SK-N-SH (cell line): Measurements from ENCODE around the gene GRAMD2B. TPM values are rescaled to one million over a fixed set of nuclear protein-coding genes. Genes with fewer than 3 reads are reported as not detected.

Source experiments
- CTCF ChIA-PET: fragments of 300-600, 350-600 bp; formaldehyde crosslinking; extraction: SDS; loops from one replicate; lab custom pipeline; 2021; lab: Yijun Ruan, JAX
- POLR2A ChIA-PET: fragments of 350-600 bp; sonication (Branson Sonifier 250); formaldehyde crosslinking; extraction: SDS; loops from one replicate; lab custom pipeline; 2020; ENCODE audit warnings: antibody characterized with exemption, inconsistent platforms; lab: Yijun Ruan, JAX
- DNase-seq: peaks from one replicate; pipeline ENCODE4 v3.0.0; 2012
- H2AFZ ChIP-seq: fragments of 200-600 bp; sonication (generic); 2 replicates; pipeline ENCODE4 v1.8.1; 2016; ENCODE audit warnings: antibody characterized with exemption, mild to moderate bottlenecking, low read depth
- H3F3A ChIP-seq: fragments of 200-600 bp; sonication (generic); replicated peaks from 2 replicates; pipeline ENCODE3; 2016; ENCODE audit warnings: antibody characterized with exemption, mild to moderate bottlenecking; ENCODE audit not compliant: insufficient read depth
- H3K27ac ChIP-seq, 2 experiments: fragments of 200-500 bp in 1 of 2; fragments of 200-600 bp in 1 of 2; sonication (Bioruptor generic) in 1 of 2; sonication (generic), shearing (Covaris generic) in 1 of 2; 2 replicates each; pipeline versions ENCODE4 v1.5.1 to v1.6.1; 2014 to 2016; ENCODE audit warnings: low read depth in 2 of 2, inconsistent platforms in 1 of 2, low read length in 1 of 2, mild to moderate bottlenecking in 1 of 2, mixed read lengths in 1 of 2
- H3K27me3 ChIP-seq: fragments of 200-600 bp; sonication (generic), shearing (Covaris generic); 2 replicates; pipeline ENCODE4 v1.6.1; 2016; ENCODE audit warnings: mixed run types; ENCODE audit not compliant: insufficient read depth
- H3K36me3 ChIP-seq, 2 experiments: fragments of 200-500 bp in 1 of 2; fragments of 200-600 bp in 1 of 2; sonication (Bioruptor generic) in 1 of 2; sonication (generic) in 1 of 2; replicated peaks in 1 of 2; 2 replicates each; pipeline versions ENCODE3 to v1.5.1; 2014 to 2016; ENCODE audit warnings: low read length in 1 of 2, mild to moderate bottlenecking in 1 of 2; ENCODE audit not compliant: insufficient read depth in 2 of 2, control insufficient read depth in 1 of 2
- H3K4me1 ChIP-seq, 2 experiments: fragments of 200-500 bp in 1 of 2; fragments of 200-600 bp in 1 of 2; sonication (Bioruptor generic) in 1 of 2; sonication (generic), shearing (Covaris generic) in 1 of 2; 2 replicates each; pipeline versions ENCODE4 v1.5.1 to v1.6.1; 2014 to 2016; ENCODE audit warnings: low read depth in 1 of 2, low read length in 1 of 2, mixed run types in 1 of 2; ENCODE audit not compliant: insufficient read depth in 2 of 2, control insufficient read depth in 1 of 2
- H3K4me2 ChIP-seq: fragments of 200-600 bp; sonication (generic), shearing (Covaris generic); 2 replicates; pipeline ENCODE4 v1.6.1; 2017; ENCODE audit warnings: mixed run types
- H3K4me3 ChIP-seq, 2 experiments: fragments of 200-500 bp in 1 of 2; fragments of 200-600 bp in 1 of 2; sonication (Bioruptor generic) in 1 of 2; sonication (generic), shearing (Covaris generic) in 1 of 2; 2 replicates each; pipeline versions ENCODE4 v1.5.1 to v1.8.1; 2014 to 2016; ENCODE audit warnings: low read depth in 2 of 2, inconsistent platforms in 1 of 2, low read length in 1 of 2, mild to moderate bottlenecking in 1 of 2, mixed read lengths in 1 of 2, moderate library complexity in 1 of 2
- H3K79me2 ChIP-seq: fragments of 200-600 bp; sonication (generic); 2 replicates; pipeline ENCODE4 v1.8.1; 2017; ENCODE audit warnings: mild to moderate bottlenecking; ENCODE audit not compliant: insufficient read depth
- H3K9ac ChIP-seq: fragments of 200-600 bp; sonication (generic); 2 replicates; pipeline ENCODE4 v1.6.1; 2017; ENCODE audit warnings: mixed run types
- H3K9me2 ChIP-seq: fragments of 200-600 bp; sonication (generic); 2 replicates; pipeline ENCODE4 v1.6.1; 2017; ENCODE audit warnings: mixed run types
- H3K9me3 ChIP-seq: fragments of 200-600 bp; sonication (generic); 2 replicates; pipeline ENCODE4 v1.6.1; 2017; ENCODE audit warnings: mixed run types, mild to moderate bottlenecking, moderate library complexity
- H4K20me1 ChIP-seq: fragments of 200-600 bp; sonication (generic); 2 replicates; pipeline ENCODE4 v1.6.1; 2017; ENCODE audit warnings: mild to moderate bottlenecking, mixed run types; ENCODE audit not compliant: insufficient read depth
- CHD2 ChIP-seq: fragments of 150-350 bp; IDR thresholded peaks from 2 replicates; pipeline ENCODE4 v1.6.1; 2018; ENCODE audit warnings: low read length; ENCODE audit not compliant: partially characterized antibody
- ELF1 ChIP-seq: IDR thresholded peaks from 2 replicates; pipeline ENCODE4 v1.4.0; 2012
- EP300 ChIP-seq, 2 experiments: IDR thresholded peaks; 2 replicates each; pipeline versions ENCODE4 v1.4.0 to v1.6.1; 2012; ENCODE audit warnings: borderline replicate concordance in 1 of 2, low read depth in 1 of 2, low read length in 1 of 2
- EZH2phosphoT487 ChIP-seq: fragments of 200-600 bp; sonication (generic); IDR thresholded peaks from 2 replicates; pipeline ENCODE4 v1.6.1; 2017; ENCODE audit warnings: low read depth, mixed run types, mild to moderate bottlenecking, antibody characterized with exemption, moderate library complexity, borderline replicate concordance
- FOXJ3 ChIP-seq: sonication (generic); formaldehyde crosslinking; IDR thresholded peaks from 2 replicates; pipeline ENCODE4 v1.5.1; 2020; ENCODE audit warnings: mild to moderate bottlenecking, missing genetic modification reagents
- GABPA ChIP-seq: IDR thresholded peaks from 2 replicates; pipeline ENCODE4 v1.4.0; 2012; ENCODE audit warnings: low read depth, mild to moderate bottlenecking
- GATA2 ChIP-seq: sonication (generic); formaldehyde crosslinking; IDR thresholded peaks from 2 replicates; pipeline ENCODE4 v1.5.0; 2020; ENCODE audit warnings: mild to moderate bottlenecking, missing genetic modification reagents
- NFIC ChIP-seq: IDR thresholded peaks from 2 replicates; pipeline ENCODE4 v1.4.0; 2012; ENCODE audit warnings: borderline replicate concordance
- POLR2AphosphoS5 ChIP-seq: IDR thresholded peaks from 2 replicates; pipeline ENCODE4 v1.6.1; 2012; ENCODE audit warnings: low read depth, low read length
- RAD21 ChIP-seq: IDR thresholded peaks from 2 replicates; pipeline ENCODE4 v1.6.1; 2012; ENCODE audit warnings: mild to moderate bottlenecking, low read length
- RCOR1 ChIP-seq: fragments of 150-350 bp; IDR thresholded peaks from 2 replicates; pipeline ENCODE4 v1.6.1; 2017; ENCODE audit warnings: antibody characterized with exemption, low read length
- RFX5 ChIP-seq: IDR thresholded peaks from 2 replicates; pipeline ENCODE4 v1.6.1; 2012; ENCODE audit warnings: mild to moderate bottlenecking, improper control_type of control experiment, low read length
- SMC3 ChIP-seq: IDR thresholded peaks from 2 replicates; pipeline ENCODE4 v1.6.1; 2012; ENCODE audit warnings: low read depth, low read length, improper control_type of control experiment
- TCF12 ChIP-seq: IDR thresholded peaks from 2 replicates; pipeline ENCODE4 v1.4.0; 2012
- TEAD4 ChIP-seq: IDR thresholded peaks from 2 replicates; pipeline ENCODE4 v1.4.0; 2012; ENCODE audit warnings: mild to moderate bottlenecking, borderline replicate concordance; ENCODE audit not compliant: insufficient read depth
- WGBS: methylation state at CpG from one replicate; pipeline ENCODE4 v1.1.6; 2017; ENCODE audit warnings: low lambda C conversion rate; 5-methylcytosine and 5-hydroxymethylcytosine counted together
- polyA plus RNA-seq, 3 experiments: library from polyadenylated mRNA; depleted of rRNA; stranded (reverse); fragments of >200 nt; gene quantifications; 2 replicates each; pipeline ENCODE4 v1.2.3, GENCODE V29; 2012
- TF ChIP-seq, protein P1 (sequence below): IDR thresholded peaks from 2 replicates; pipeline ENCODE4 v1.6.1; 2012; ENCODE audit warnings: mild to moderate bottlenecking, low read depth, low read length, moderate library complexity
- TF ChIP-seq, protein P2 (sequence below): IDR thresholded peaks from 2 replicates; pipeline ENCODE4 v1.4.0; 2012; ENCODE audit warnings: low read depth
- TF ChIP-seq, protein P3 (sequence below): fragments of 200-600 bp; sonication (generic); IDR thresholded peaks from 2 replicates; pipeline ENCODE4 v1.6.1; 2017; ENCODE audit warnings: antibody characterized with exemption, mild to moderate bottlenecking, moderate library complexity

The GRAMD2B gene
- polyA plus RNA-seq, 1 of the 3 experiments (the other 2 are of a cell fraction) = 16.0 TPM

DNA sequence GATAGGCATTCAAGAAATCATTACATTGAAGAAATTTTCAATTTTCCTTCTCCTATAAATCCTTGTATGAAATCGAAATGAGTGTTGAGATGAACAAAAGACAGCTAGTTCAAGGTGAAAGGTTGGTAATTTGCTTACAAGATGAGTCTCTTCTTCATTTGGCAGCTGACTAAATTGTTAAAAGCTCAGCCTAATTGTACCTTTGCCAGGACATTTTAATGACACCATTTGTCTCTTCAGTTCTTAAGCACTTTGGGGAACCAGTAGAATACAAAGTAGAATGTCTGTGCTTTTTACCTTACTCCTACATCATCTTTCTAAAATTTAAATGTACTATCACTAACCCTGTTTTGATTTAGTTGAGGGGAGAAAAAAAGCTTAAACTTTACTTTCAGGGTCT, 59.4 kb downstream of the GRAMD2B start (continued):
- TF ChIP-seq, protein P1, sequence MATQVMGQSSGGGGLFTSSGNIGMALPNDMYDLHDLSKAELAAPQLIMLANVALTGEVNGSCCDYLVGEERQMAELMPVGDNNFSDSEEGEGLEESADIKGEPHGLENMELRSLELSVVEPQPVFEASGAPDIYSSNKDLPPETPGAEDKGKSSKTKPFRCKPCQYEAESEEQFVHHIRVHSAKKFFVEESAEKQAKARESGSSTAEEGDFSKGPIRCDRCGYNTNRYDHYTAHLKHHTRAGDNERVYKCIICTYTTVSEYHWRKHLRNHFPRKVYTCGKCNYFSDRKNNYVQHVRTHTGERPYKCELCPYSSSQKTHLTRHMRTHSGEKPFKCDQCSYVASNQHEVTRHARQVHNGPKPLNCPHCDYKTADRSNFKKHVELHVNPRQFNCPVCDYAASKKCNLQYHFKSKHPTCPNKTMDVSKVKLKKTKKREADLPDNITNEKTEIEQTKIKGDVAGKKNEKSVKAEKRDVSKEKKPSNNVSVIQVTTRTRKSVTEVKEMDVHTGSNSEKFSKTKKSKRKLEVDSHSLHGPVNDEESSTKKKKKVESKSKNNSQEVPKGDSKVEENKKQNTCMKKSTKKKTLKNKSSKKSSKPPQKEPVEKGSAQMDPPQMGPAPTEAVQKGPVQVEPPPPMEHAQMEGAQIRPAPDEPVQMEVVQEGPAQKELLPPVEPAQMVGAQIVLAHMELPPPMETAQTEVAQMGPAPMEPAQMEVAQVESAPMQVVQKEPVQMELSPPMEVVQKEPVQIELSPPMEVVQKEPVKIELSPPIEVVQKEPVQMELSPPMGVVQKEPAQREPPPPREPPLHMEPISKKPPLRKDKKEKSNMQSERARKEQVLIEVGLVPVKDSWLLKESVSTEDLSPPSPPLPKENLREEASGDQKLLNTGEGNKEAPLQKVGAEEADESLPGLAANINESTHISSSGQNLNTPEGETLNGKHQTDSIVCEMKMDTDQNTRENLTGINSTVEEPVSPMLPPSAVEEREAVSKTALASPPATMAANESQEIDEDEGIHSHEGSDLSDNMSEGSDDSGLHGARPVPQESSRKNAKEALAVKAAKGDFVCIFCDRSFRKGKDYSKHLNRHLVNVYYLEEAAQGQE = no peak
- TF ChIP-seq, protein P2, sequence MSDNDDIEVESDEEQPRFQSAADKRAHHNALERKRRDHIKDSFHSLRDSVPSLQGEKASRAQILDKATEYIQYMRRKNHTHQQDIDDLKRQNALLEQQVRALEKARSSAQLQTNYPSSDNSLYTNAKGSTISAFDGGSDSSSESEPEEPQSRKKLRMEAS = no peak
- no peak for TF ChIP-seq TCF12
- TF ChIP-seq, protein P3, sequence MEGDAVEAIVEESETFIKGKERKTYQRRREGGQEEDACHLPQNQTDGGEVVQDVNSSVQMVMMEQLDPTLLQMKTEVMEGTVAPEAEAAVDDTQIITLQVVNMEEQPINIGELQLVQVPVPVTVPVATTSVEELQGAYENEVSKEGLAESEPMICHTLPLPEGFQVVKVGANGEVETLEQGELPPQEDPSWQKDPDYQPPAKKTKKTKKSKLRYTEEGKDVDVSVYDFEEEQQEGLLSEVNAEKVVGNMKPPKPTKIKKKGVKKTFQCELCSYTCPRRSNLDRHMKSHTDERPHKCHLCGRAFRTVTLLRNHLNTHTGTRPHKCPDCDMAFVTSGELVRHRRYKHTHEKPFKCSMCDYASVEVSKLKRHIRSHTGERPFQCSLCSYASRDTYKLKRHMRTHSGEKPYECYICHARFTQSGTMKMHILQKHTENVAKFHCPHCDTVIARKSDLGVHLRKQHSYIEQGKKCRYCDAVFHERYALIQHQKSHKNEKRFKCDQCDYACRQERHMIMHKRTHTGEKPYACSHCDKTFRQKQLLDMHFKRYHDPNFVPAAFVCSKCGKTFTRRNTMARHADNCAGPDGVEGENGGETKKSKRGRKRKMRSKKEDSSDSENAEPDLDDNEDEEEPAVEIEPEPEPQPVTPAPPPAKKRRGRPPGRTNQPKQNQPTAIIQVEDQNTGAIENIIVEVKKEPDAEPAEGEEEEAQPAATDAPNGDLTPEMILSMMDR = no peak
- TF ChIP-seq NFIC = no peak
- no peak for TF ChIP-seq SMC3

DNA sequence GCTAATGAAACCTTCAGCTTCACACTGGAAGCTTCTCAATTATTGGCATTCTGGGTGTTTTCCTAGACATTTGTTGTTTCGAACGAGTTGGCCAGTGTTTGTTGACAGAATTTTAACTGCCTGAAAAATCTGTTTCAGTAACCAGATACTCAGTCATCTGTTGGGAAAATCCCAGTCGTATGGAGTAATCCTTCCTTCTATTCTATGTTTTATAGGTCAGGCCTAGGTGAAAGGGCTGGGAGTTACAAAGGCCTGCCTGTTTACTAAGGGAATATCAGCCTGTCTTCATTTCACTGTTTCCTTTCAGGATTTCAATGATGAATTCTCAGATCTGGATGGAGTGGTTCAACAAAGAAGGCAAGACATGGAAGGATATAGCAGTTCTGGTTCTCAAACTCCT, 59.9 kb downstream of the GRAMD2B start:
- H3K27ac ChIP-seq = no peak overlapping the region
- ChIA-PET POLR2A (no interaction called here), CTCF (interaction anchor here (1.1 kb wide), 1 partner anchor 17 kb away, joined by 4 read pairs; no protein-coding TSS in a partner anchor)

DNA sequence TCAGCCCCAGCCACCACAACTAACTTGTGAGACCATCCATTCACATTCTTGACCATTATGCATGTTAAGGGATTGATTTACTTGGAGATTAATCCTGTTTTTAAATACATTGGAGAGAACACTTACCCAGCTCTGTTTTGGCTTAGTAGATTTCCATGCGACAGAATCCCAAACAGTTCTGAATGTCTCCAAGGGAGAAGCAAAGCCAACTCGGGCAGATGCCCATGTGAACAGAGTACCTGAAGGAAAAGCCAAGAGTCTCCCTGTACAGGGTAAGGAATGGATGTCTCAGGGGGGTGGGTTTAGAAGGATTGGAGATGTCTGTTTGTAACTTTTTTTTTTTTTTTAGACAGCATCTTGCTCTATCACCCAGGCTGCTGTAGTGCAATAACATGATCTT, 61.0 kb downstream of the GRAMD2B start:
- H3K79me2 ChIP-seq = peaks cover 3% of the 10 kb centered on the region; the same call in 1 of the 2 replicates
- POLR2A ChIA-PET = no interaction called here
- DNase-seq = no peak
- TF ChIP-seq, protein P3 = no peak
- no peak for TF ChIP-seq TEAD4
- TF ChIP-seq, protein P2 = no peak
- no peak for TF ChIP-seq POLR2AphosphoS5
- no peak for TF ChIP-seq RFX5
- TF ChIP-seq FOXJ3 = no peak
- TF ChIP-seq RCOR1 = no peak
- TF ChIP-seq SMC3 = no peak
- no peak for TF ChIP-seq EP300 (IDR thresholded peaks at IDR 0.05; ENCODE audit: borderline replicate concordance in 1 of 2, low read depth in 1 of 2, low read length in 1 of 2)
- no peak for TF ChIP-seq TCF12
- TF ChIP-seq RAD21 = no peak
- no peak for TF ChIP-seq GATA2 (CRISPR knock-in tag)
- TF ChIP-seq ELF1 = no peak
- TF ChIP-seq EZH2phosphoT487 = no peak
- TF ChIP-seq CHD2 = no peak

More for the DNA sequence above, 59.9 kb downstream of the GRAMD2B start:
- no peak for DNase-seq
- no peaks in the 10 kb centered on the region for H4K20me1 ChIP-seq
- H2AFZ ChIP-seq = peak overlapping the region; percentile 45
- no peaks in the 10 kb centered on the region for H3K9me3 ChIP-seq
- no peak overlapping the region for H3K9ac ChIP-seq
- H3F3A ChIP-seq = peaks cover under 1% of the 10 kb centered on the region
- H3K79me2 ChIP-seq = peaks cover 6% of the 10 kb centered on the region; the same call in 1 of the 2 replicates
- H3K27me3 ChIP-seq = no peaks in the 10 kb centered on the region
- no peak overlapping the region for H3K4me3 ChIP-seq
- 68% methylated on average over 3 of the region's 3 CpGs for WGBS
- 0 out of 4 replicates have a peak, but pooled peaks cover 0 to 4% of the 10 kb centered on the region in 2 experiments for H3K4me1 ChIP-seq
- TF ChIP-seq GABPA = no peak
- peak; percentile 11; the same call in 1 of the 2 replicates for TF ChIP-seq TCF12
- TF ChIP-seq, all 33 proteins: peak for 1
- no peaks in the 10 kb centered on the region for H3K9me2 ChIP-seq
- peaks cover 25 to 33% of the 10 kb centered on the region in 2 experiments for H3K36me3 ChIP-seq
- no peak overlapping the region for H3K4me2 ChIP-seq

More for the DNA sequence above, 61.0 kb downstream of the GRAMD2B start:
- no peaks in the 10 kb centered on the region for H3K27me3 ChIP-seq
- peaks cover 4% of the 10 kb centered on the region in 2 experiments; a peak in 2 of 4 replicates for H3K4me1 ChIP-seq
- H3K27ac ChIP-seq = no peak overlapping the region
- H3K4me2 ChIP-seq = no peak overlapping the region
- H4K20me1 ChIP-seq = no peaks in the 10 kb centered on the region
- 96% methylated on average over 2 of the region's 2 CpGs for WGBS
- no peaks in the 10 kb centered on the region for H3K9me3 ChIP-seq
- peaks cover 25 to 33% of the 10 kb centered on the region in 2 experiments for H3K36me3 ChIP-seq
- peaks cover 3% of the 10 kb centered on the region for H3F3A ChIP-seq
- H2AFZ ChIP-seq = no peak overlapping the region
- CTCF ChIA-PET = no interaction called here
- H3K9me2 ChIP-seq = no peaks in the 10 kb centered on the region
- H3K9ac ChIP-seq = no peak overlapping the region
- H3K4me3 ChIP-seq = no peak overlapping the region
